HG03196 (cell line): Measurements from ENCODE around the gene TACSTD2.
A peak's percentile ranks its signal among the peaks of the same experiment; 100 is the strongest.
"Not testable (repeated sequence)": the region's sequence is repeated elsewhere in the genome, so short reads cannot be mapped to it uniquely, and the experiment has no call there.

Experiments used
- ATAC-seq: cut with Tn5 transposase; IDR thresholded peaks from one replicate; pipeline ENCODE4 v1.9.1; 2021; ENCODE audit not compliant: unreplicated experiment

TACSTD2 gene

GRCh38 chr1:58588396-58588795 is 11.3 kb upstream of the TACSTD2 start:
- ATAC-seq = no peak

GRCh38 chr1:58587667-58588066 is 10.6 kb upstream of the TACSTD2 start:
- ATAC-seq = no peak

- no peak for ATAC-seq
Observed at GRCh38 chr1:58586271-58586670, 9.2 kb upstream of the TACSTD2 start.

GRCh38 chr1:58585581-58586151 is 8.6 kb upstream of the TACSTD2 start:
- ATAC-seq = no peak

- no peak for ATAC-seq
Observed at GRCh38 chr1:58585166-58585565, 8.1 kb upstream of the TACSTD2 start.

- peak; percentile 75 for ATAC-seq
Observed at GRCh38 chr1:58584082-58584895, 7.2 kb upstream of the TACSTD2 start.

GRCh38 chr1:58583496-58583895 is 6.4 kb upstream of the TACSTD2 start:
- ATAC-seq = no peak

GRCh38 chr1:58582143-58582542 is 5.1 kb upstream of the TACSTD2 start:
- ATAC-seq = not testable (repeated sequence)

- ATAC-seq = no peak
Observed at GRCh38 chr1:58581641-58582040, 4.6 kb upstream of the TACSTD2 start.

GRCh38 chr1:58580186-58580585 is 3.1 kb upstream of the TACSTD2 start:
- ATAC-seq = no peak

- no peak for ATAC-seq
Observed at GRCh38 chr1:58577654-58578030, 590 bp upstream of the TACSTD2 start.

- no peak for ATAC-seq
Observed at GRCh38 chr1:58576325-58576726, 726 bp downstream of the TACSTD2 start.

GRCh38 chr1:58575551-58576324 is 1.3 kb downstream of the TACSTD2 start:
- ATAC-seq = no peak

GRCh38 chr1:58574816-58575215 is 2.2 kb downstream of the TACSTD2 start:
- no peak for ATAC-seq

GRCh38 chr1:58573705-58574591 is 3.1 kb downstream of the TACSTD2 start:
- ATAC-seq = peak; percentile 95

GRCh38 chr1:58573138-58573537 is 3.9 kb downstream of the TACSTD2 start:
- ATAC-seq = no peak

- no peak for ATAC-seq
Observed at GRCh38 chr1:58572690-58573089, 4.4 kb downstream of the TACSTD2 start.

GRCh38 chr1:58571616-58572015 is 5.4 kb downstream of the TACSTD2 start:
- no peak for ATAC-seq

GRCh38 chr1:58570817-58571216 is 6.2 kb downstream of the TACSTD2 start:
- no peak for ATAC-seq

GRCh38 chr1:58570094-58570493 is 7.0 kb downstream of the TACSTD2 start:
- ATAC-seq = no peak

- no peak for ATAC-seq
Observed at GRCh38 chr1:58568911-58569310, 8.1 kb downstream of the TACSTD2 start.
